Measurements from ENCODE around the gene TLK1.

TLK1 gene

GRCh38 chr2:171013851-171014250 lies 146.8 kb downstream of the TLK1 start:
- H3K9ac ChIP-seq (ENCODE audit: low read length), result no peak overlapping the region
- H3K36me3 ChIP-seq (ENCODE audit: control insufficient read depth in 1 of 2, insufficient read depth in 2 of 2, low read length in 2 of 2), result peaks cover 9 to 11% of the 10 kb centered on the region in 2 experiments
- no peak overlapping the region for H4K91ac ChIP-seq (ENCODE audit: low read depth, low read length)
- H2BK120ac ChIP-seq (ENCODE audit: insufficient read depth, low read length, poor library complexity), result no peak overlapping the region
- no peak overlapping the region for H3K18ac ChIP-seq (ENCODE audit: low read length)
- no peaks in the 10 kb centered on the region for H3K27me3 ChIP-seq (ENCODE audit: insufficient read depth, low read length)
- H3K27ac ChIP-seq (ENCODE audit: low read depth, low read length), result no peak overlapping the region
- no peak overlapping the region for H2AK5ac ChIP-seq (ENCODE audit: low read length)
- H3K79me1 ChIP-seq (ENCODE audit: low read length), result no peaks in the 10 kb centered on the region
- no peak overlapping the region for H4K12ac ChIP-seq (ENCODE audit: low read depth, low read length)
- no peaks in the 10 kb centered on the region for H3K9me3 ChIP-seq (ENCODE audit: insufficient read depth, low read depth, low read length)
- H3K4me1 ChIP-seq (ENCODE audit: control insufficient read depth in 1 of 2, insufficient read depth in 2 of 2, low read length in 2 of 2), result no peaks in the 10 kb centered on the region
- no peak for DNase-seq
- no peak overlapping the region for H2AFZ ChIP-seq (ENCODE audit: insufficient read depth, low read length, poor library complexity)
- H3K14ac ChIP-seq (ENCODE audit: low read length), result no peak overlapping the region
- no peak overlapping the region for H2BK5ac ChIP-seq (ENCODE audit: low read depth, low read length, poor library complexity)
- no peak overlapping the region for H3K4me3 ChIP-seq (ENCODE audit: low read depth, low read length)
- H3K23ac ChIP-seq (ENCODE audit: low read length), result no peak overlapping the region
- H3K79me2 ChIP-seq (ENCODE audit: control insufficient read depth, insufficient read depth, low read length, poor library complexity), result no peaks in the 10 kb centered on the region
- no CpG with 5 or more reads among the region's 1 CpG for WGBS (ENCODE audit: extremely low coverage, insufficient coverage, insufficient read length)
- H4K8ac ChIP-seq (ENCODE audit: low read depth, low read length), result no peak overlapping the region
- H2BK12ac ChIP-seq (ENCODE audit: low read length), result no peak overlapping the region
- no peak overlapping the region for H3K4me2 ChIP-seq (ENCODE audit: low read length)
- no peak overlapping the region for H3K4ac ChIP-seq (ENCODE audit: low read depth, low read length)

- no peak overlapping the region for H2BK12ac ChIP-seq (ENCODE audit: low read length)
- H2BK5ac ChIP-seq (ENCODE audit: low read depth, low read length, poor library complexity), result no peak overlapping the region
- no peak overlapping the region for H4K8ac ChIP-seq (ENCODE audit: low read depth, low read length)
- H3K4me2 ChIP-seq (ENCODE audit: low read length), result no peak overlapping the region
- H3K27ac ChIP-seq (ENCODE audit: low read depth, low read length), result no peak overlapping the region
- no peaks in the 10 kb centered on the region for H3K79me2 ChIP-seq (ENCODE audit: control insufficient read depth, insufficient read depth, low read length, poor library complexity)
- H4K91ac ChIP-seq (ENCODE audit: low read depth, low read length), result no peak overlapping the region
- no peaks in the 10 kb centered on the region for H3K27me3 ChIP-seq (ENCODE audit: insufficient read depth, low read length)
- H3K14ac ChIP-seq (ENCODE audit: low read length), result no peak overlapping the region
- H3K9ac ChIP-seq (ENCODE audit: low read length), result no peak overlapping the region
- no peak overlapping the region for H2AK5ac ChIP-seq (ENCODE audit: low read length)
- peaks cover 8 to 11% of the 10 kb centered on the region in 2 experiments for H3K36me3 ChIP-seq (ENCODE audit: control insufficient read depth in 1 of 2, insufficient read depth in 2 of 2, low read length in 2 of 2)
- H3K4ac ChIP-seq (ENCODE audit: low read depth, low read length), result no peak overlapping the region
- H3K18ac ChIP-seq (ENCODE audit: low read length), result no peak overlapping the region
- no peaks in the 10 kb centered on the region for H3K4me1 ChIP-seq (ENCODE audit: control insufficient read depth in 1 of 2, insufficient read depth in 2 of 2, low read length in 2 of 2)
- WGBS (ENCODE audit: extremely low coverage, insufficient coverage, insufficient read length), result no CpG with 5 or more reads among the region's 4 CpGs
- H3K23ac ChIP-seq (ENCODE audit: low read length), result no peak overlapping the region
- H4K12ac ChIP-seq (ENCODE audit: low read depth, low read length), result no peak overlapping the region
- DNase-seq, result no peak
- H3K4me3 ChIP-seq (ENCODE audit: low read depth, low read length), result no peak overlapping the region
- no peak overlapping the region for H2AFZ ChIP-seq (ENCODE audit: insufficient read depth, low read length, poor library complexity)
- H2BK120ac ChIP-seq (ENCODE audit: insufficient read depth, low read length, poor library complexity), result no peak overlapping the region
- no peaks in the 10 kb centered on the region for H3K9me3 ChIP-seq (ENCODE audit: insufficient read depth, low read depth, low read length)
- H3K79me1 ChIP-seq (ENCODE audit: low read length), result no peaks in the 10 kb centered on the region
Observed at GRCh38 chr2:171009386-171009785, 151.3 kb downstream of the TLK1 start.

- H2AK5ac ChIP-seq (ENCODE audit: low read length), result no peak overlapping the region
- no peak overlapping the region for H4K8ac ChIP-seq (ENCODE audit: low read depth, low read length)
- no peak overlapping the region for H4K91ac ChIP-seq (ENCODE audit: low read depth, low read length)
- H3K79me2 ChIP-seq (ENCODE audit: control insufficient read depth, insufficient read depth, low read length, poor library complexity), result no peaks in the 10 kb centered on the region
- no peak overlapping the region for H3K4ac ChIP-seq (ENCODE audit: low read depth, low read length)
- no peaks in the 10 kb centered on the region for H3K4me1 ChIP-seq (ENCODE audit: control insufficient read depth in 1 of 2, insufficient read depth in 2 of 2, low read length in 2 of 2)
- H3K9ac ChIP-seq (ENCODE audit: low read length), result no peak overlapping the region
- no peaks in the 10 kb centered on the region for H3K27me3 ChIP-seq (ENCODE audit: insufficient read depth, low read length)
- no peak overlapping the region for H2BK120ac ChIP-seq (ENCODE audit: insufficient read depth, low read length, poor library complexity)
- no peak overlapping the region for H3K18ac ChIP-seq (ENCODE audit: low read length)
- no peak overlapping the region for H3K4me3 ChIP-seq (ENCODE audit: low read depth, low read length)
- no peak overlapping the region for H3K27ac ChIP-seq (ENCODE audit: low read depth, low read length)
- no CpG with 5 or more reads among the region's 2 CpGs for WGBS (ENCODE audit: extremely low coverage, insufficient coverage, insufficient read length)
- no peak overlapping the region for H3K23ac ChIP-seq (ENCODE audit: low read length)
- H2AFZ ChIP-seq (ENCODE audit: insufficient read depth, low read length, poor library complexity), result no peak overlapping the region
- H2BK12ac ChIP-seq (ENCODE audit: low read length), result no peak overlapping the region
- no peak overlapping the region for H2BK5ac ChIP-seq (ENCODE audit: low read depth, low read length, poor library complexity)
- H3K4me2 ChIP-seq (ENCODE audit: low read length), result no peak overlapping the region
- peaks cover 9 to 11% of the 10 kb centered on the region in 2 experiments for H3K36me3 ChIP-seq (ENCODE audit: control insufficient read depth in 1 of 2, insufficient read depth in 2 of 2, low read length in 2 of 2)
- H3K14ac ChIP-seq (ENCODE audit: low read length), result no peak overlapping the region
- no peak overlapping the region for H4K12ac ChIP-seq (ENCODE audit: low read depth, low read length)
- H3K79me1 ChIP-seq (ENCODE audit: low read length), result no peaks in the 10 kb centered on the region
- H3K9me3 ChIP-seq (ENCODE audit: insufficient read depth, low read depth, low read length), result no peaks in the 10 kb centered on the region
- no peak for DNase-seq
Observed at GRCh38 chr2:171008550-171009205, 152.0 kb downstream of the TLK1 start.

GRCh38 chr2:171004833-171005232 lies 155.9 kb downstream of the TLK1 start:
- no peak overlapping the region for H3K23ac ChIP-seq (ENCODE audit: low read length)
- no peak overlapping the region for H2AK5ac ChIP-seq (ENCODE audit: low read length)
- no peak overlapping the region for H3K18ac ChIP-seq (ENCODE audit: low read length)
- DNase-seq, result no peak
- no peak overlapping the region for H4K8ac ChIP-seq (ENCODE audit: low read depth, low read length)
- no peak overlapping the region for H3K9ac ChIP-seq (ENCODE audit: low read length)
- H3K14ac ChIP-seq (ENCODE audit: low read length), result no peak overlapping the region
- no peaks in the 10 kb centered on the region for H3K27me3 ChIP-seq (ENCODE audit: insufficient read depth, low read length)
- H3K27ac ChIP-seq (ENCODE audit: low read depth, low read length), result no peak overlapping the region
- H2BK5ac ChIP-seq (ENCODE audit: low read depth, low read length, poor library complexity), result no peak overlapping the region
- H2AFZ ChIP-seq (ENCODE audit: insufficient read depth, low read length, poor library complexity), result no peak overlapping the region
- no CpG with 5 or more reads among the region's 2 CpGs for WGBS (ENCODE audit: extremely low coverage, insufficient coverage, insufficient read length)
- no peak overlapping the region for H2BK120ac ChIP-seq (ENCODE audit: insufficient read depth, low read length, poor library complexity)
- no peaks in the 10 kb centered on the region for H3K79me2 ChIP-seq (ENCODE audit: control insufficient read depth, insufficient read depth, low read length, poor library complexity)
- H3K9me3 ChIP-seq (ENCODE audit: insufficient read depth, low read depth, low read length), result no peaks in the 10 kb centered on the region
- H3K4me3 ChIP-seq (ENCODE audit: low read depth, low read length), result no peak overlapping the region
- H3K4me1 ChIP-seq (ENCODE audit: control insufficient read depth in 1 of 2, insufficient read depth in 2 of 2, low read length in 2 of 2), result no peaks in the 10 kb centered on the region
- H3K36me3 ChIP-seq (ENCODE audit: control insufficient read depth in 1 of 2, insufficient read depth in 2 of 2, low read length in 2 of 2), result peaks cover 13% of the 10 kb centered on the region in 2 experiments
- H4K12ac ChIP-seq (ENCODE audit: low read depth, low read length), result no peak overlapping the region
- no peak overlapping the region for H3K4me2 ChIP-seq (ENCODE audit: low read length)
- no peaks in the 10 kb centered on the region for H3K79me1 ChIP-seq (ENCODE audit: low read length)
- no peak overlapping the region for H4K91ac ChIP-seq (ENCODE audit: low read depth, low read length)
- H3K4ac ChIP-seq (ENCODE audit: low read depth, low read length), result no peak overlapping the region
- no peak overlapping the region for H2BK12ac ChIP-seq (ENCODE audit: low read length)

All from trophoblast cell (in vitro differentiated cells and primary cell).